Prostate gland (tissue), 2 donors: Measurements from ENCODE around the gene POFUT2.

ENCODE experiments used
- POLR2A ChIP-seq: fragments of 450-650 bp; IDR thresholded peaks from one replicate; pipeline ENCODE4 v1.6.1; 2016; ENCODE audit warnings: antibody characterized with exemption, mild to moderate bottlenecking
- TF ChIP-seq, protein P1 (sequence below), 4 experiments: fragments of 200-600 bp in 2 of 4; fragments of 450-650 bp in 2 of 4; sonication (generic) in 2 of 4; IDR thresholded peaks; 1 replicate in 3 of 4; 2 replicates in 1 of 4; pipeline ENCODE4 v1.5.1; 2016 to 2019; ENCODE audit warnings: antibody characterized with exemption in 4 of 4, mild to moderate bottlenecking in 2 of 4, moderate library complexity in 2 of 4

DNA sequence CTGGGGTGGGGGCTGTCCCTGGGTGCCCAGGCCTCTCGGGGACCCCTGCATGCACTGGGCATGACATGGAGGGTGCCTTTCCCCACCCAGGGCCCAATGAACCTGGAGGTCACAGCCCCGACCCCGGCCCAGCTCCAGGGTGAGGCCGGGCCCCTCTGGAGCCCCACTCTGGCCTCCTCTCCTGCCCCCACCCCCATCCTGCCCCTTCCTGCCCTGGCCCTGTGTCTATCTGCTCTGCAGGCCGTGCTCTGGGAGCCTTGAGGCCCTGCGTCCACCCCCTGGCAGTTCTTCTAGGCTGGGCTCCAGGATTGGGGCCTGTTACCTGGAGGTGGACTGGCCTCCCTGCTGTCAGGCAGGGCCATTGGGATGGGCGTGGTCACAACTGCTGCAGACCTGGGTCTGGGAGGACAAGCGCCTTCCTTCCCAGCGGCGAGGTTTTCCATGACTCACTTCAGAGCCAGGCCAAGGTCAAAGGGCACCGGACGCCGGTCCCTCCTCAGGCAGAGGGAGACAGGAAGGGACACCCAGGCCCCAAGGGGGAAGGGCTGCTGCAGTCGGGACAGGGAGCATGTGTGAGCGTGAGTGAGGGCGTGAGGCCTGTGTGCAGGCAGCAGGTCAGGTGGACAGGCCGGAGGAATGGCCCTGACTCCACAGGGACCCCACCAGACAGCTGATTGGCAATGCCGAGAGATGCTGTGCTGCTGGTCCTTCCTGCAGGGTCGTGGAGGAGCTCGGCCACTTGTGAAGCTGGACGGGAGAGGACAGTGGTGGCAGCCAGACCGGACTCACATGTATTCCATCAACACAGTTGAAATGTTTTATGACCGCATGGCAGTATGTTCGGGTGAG, 31.1 kb upstream of the POFUT2 start:
- TF ChIP-seq, protein P1, sequence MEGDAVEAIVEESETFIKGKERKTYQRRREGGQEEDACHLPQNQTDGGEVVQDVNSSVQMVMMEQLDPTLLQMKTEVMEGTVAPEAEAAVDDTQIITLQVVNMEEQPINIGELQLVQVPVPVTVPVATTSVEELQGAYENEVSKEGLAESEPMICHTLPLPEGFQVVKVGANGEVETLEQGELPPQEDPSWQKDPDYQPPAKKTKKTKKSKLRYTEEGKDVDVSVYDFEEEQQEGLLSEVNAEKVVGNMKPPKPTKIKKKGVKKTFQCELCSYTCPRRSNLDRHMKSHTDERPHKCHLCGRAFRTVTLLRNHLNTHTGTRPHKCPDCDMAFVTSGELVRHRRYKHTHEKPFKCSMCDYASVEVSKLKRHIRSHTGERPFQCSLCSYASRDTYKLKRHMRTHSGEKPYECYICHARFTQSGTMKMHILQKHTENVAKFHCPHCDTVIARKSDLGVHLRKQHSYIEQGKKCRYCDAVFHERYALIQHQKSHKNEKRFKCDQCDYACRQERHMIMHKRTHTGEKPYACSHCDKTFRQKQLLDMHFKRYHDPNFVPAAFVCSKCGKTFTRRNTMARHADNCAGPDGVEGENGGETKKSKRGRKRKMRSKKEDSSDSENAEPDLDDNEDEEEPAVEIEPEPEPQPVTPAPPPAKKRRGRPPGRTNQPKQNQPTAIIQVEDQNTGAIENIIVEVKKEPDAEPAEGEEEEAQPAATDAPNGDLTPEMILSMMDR (IDR thresholded peaks at IDR 0.05): no peak
- no peak for TF ChIP-seq POLR2A
